GM12872 (cell line): ENCODE results near the gene CCM2L.

Experiments used
- CTCF ChIP-seq: IDR thresholded peaks from 3 replicates; pipeline ENCODE4 v1.5.1; 2011; ENCODE audit warnings: low read depth, mild to moderate bottlenecking, low read length, moderate library complexity; ENCODE audit not compliant: insufficient read depth

The CCM2L gene

GRCh38 chr20:32075534-32075933 is 65.3 kb downstream of the CCM2L start:
- TF ChIP-seq CTCF, result no peak

DNA sequence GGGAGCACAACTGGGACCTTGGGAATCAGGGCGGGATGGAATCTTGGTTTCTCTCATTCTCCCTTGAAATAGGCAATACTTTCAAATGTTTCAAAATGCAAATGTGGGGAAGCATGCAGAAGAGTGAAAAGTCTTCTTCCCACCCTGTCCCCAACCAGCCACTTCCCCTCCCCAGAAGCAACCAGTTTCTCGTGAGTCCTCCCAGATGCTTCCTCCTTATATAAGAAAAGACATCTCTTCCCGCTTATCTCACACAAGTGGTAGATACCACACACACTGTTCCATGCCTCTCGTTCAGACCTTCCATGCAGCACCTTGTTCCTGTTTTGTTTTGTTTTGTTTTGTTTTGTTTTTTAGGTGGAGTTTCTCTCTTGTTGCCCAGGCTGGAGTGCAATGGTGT is 67.0 kb downstream of the CCM2L start:
- TF ChIP-seq CTCF, result no peak

- TF ChIP-seq CTCF, result no peak
Measured at GRCh38 chr20:32078322-32078721, 68.1 kb downstream of the CCM2L start.

DNA sequence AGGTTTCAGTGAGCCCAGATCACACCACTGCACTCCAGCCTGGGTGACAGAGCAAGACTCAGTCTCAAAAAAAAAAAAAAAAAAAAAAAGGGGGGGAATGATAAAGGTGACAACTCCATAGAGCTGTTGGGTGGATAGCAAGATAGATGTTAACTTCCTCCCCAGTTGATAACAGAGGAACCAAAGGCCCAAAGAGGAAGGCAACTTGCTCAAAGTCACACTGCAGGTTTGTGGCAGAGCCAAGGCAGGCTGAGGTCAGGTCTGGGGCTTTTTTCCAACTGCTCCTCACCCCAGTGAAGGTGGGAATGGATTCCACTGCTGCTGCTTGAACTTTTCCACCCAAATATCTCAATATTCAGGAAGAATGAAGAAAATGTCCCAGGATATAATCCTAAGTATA is 68.6 kb downstream of the CCM2L start:
- TF ChIP-seq CTCF, result no peak

DNA sequence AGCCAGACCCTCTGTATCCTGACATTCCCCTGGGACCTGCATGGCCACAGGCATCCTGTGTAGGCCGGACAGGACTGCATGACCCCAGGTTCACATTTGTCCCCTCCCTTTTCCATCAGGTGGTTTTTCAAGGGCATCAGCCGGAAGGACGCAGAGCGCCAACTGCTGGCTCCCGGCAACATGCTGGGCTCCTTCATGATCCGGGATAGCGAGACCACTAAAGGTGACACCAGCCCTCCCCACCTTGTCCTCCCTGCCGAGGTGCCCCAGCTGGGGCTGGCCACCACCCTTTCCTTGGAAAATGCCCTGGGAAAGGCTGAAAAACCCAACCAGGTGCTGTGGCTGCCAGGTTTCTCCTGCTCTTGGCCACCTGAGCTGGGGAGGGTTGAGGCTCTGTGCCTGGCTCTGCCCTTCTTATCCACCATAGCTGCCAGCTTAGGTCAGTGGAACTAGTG is 69.4 kb downstream of the CCM2L start:
- no peak for TF ChIP-seq CTCF

DNA sequence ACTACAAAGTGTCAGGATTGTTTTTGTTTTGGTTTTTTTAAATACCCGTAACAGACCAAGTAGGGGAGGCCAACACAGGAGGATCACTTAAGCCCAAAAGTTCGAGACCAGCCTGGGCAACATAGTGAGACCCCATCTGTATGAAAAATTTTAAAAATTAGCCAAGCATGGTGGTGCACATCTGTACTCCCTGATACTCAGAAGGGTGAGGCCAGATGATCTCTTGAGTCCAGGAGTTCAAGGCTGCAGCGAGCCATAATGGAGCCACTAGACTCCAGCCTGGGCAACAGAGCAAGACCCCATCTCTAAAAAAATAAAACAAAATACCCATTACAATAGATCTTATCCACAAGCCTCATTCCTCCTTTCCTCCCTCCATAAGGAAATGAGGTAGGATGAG is 70.5 kb downstream of the CCM2L start:
- no peak for TF ChIP-seq CTCF
